Left lung (tissue), 10 donors: Measurements from ENCODE around the gene UTP25. TPM values are rescaled to one million over a fixed set of nuclear protein-coding genes. Genes with fewer than 3 reads are reported as not detected.

Experiments used
- ATAC-seq: fragments of 200-7000 bp; cut with Tn5 transposase; one replicate; pipeline ENCODE4 v1.9.1; 2020; ENCODE audit warnings: moderate library complexity
- DNase-seq, 4 donors: peaks; one replicate each; pipeline ENCODE4 v3.0.0-alpha.2; 2013 to 2020
- H3K27ac ChIP-seq, 2 donors: fragments of 200-600 bp; sonication (generic) in 1 of 2; one replicate each; pipeline versions ENCODE4 v1.5.0 to v1.8.0; 2020 to 2021
- H3K27me3 ChIP-seq, 2 donors: fragments of 200-600 bp; sonication (generic) in 1 of 2; one replicate each; pipeline versions ENCODE4 v1.5.0 to v1.8.0; 2020 to 2021
- H3K36me3 ChIP-seq, 2 donors: fragments of 200-600 bp; sonication (generic) in 1 of 2; one replicate each; pipeline versions ENCODE4 v1.5.0 to v1.8.0; 2020 to 2021
- H3K4me1 ChIP-seq, 2 donors: fragments of 200-600 bp; one replicate each; pipeline ENCODE4 v1.8.0; 2021
- H3K4me3 ChIP-seq, 2 donors: fragments of 200-600 bp; sonication (generic) in 1 of 2; one replicate each; pipeline versions ENCODE4 v1.5.0 to v1.8.0; 2020 to 2021; ENCODE audit warnings: mild to moderate bottlenecking in 1 of 2
- H3K9me3 ChIP-seq, 2 donors: fragments of 200-600 bp; sonication (generic) in 1 of 2; one replicate each; pipeline versions ENCODE4 v1.5.0 to v1.8.0; 2020 to 2021
- intact Hi-C, 2 donors: fragments of 100-400 bp; cut with DNase I; formaldehyde crosslinking; loops; one replicate each; pipeline versions ENCODE4 v1.11.2 to v1.14.2; 2022
- polyA plus RNA-seq, 6 donors: library from polyadenylated mRNA; unstranded; fragments of 120-200 nt; gene quantifications; one replicate each; pipeline ENCODE4 v1.2.1, GENCODE V29; 2013; ENCODE audit not compliant: insufficient read length in 6 of 6
- total RNA-seq, 2 donors: library from RNA; stranded (reverse); fragmentation: NEBNext Ultra II Directional; extraction: Animal tissue kit (Norgen Biotek cat#: 25700); gene quantifications; one replicate each; pipeline ENCODE4 v1.2.1, GENCODE V29; 2021
- TF ChIP-seq, protein P1 (sequence below), 2 donors: fragments of 200-600 bp; sonication (generic) in 1 of 2; IDR thresholded peaks; one replicate each; pipeline versions ENCODE4 v1.5.0 to v1.8.0; 2021; ENCODE audit warnings: antibody characterized with exemption in 2 of 2
- donor health status: DM: no; HTN: yes; CAD: no.
- donor health status: DM: no; HTN: no; CAD: no.

The UTP25 gene
- total and polyA plus RNA-seq, 8 donors = 4.1 to 11.5 (median 10.3) TPM

DNA sequence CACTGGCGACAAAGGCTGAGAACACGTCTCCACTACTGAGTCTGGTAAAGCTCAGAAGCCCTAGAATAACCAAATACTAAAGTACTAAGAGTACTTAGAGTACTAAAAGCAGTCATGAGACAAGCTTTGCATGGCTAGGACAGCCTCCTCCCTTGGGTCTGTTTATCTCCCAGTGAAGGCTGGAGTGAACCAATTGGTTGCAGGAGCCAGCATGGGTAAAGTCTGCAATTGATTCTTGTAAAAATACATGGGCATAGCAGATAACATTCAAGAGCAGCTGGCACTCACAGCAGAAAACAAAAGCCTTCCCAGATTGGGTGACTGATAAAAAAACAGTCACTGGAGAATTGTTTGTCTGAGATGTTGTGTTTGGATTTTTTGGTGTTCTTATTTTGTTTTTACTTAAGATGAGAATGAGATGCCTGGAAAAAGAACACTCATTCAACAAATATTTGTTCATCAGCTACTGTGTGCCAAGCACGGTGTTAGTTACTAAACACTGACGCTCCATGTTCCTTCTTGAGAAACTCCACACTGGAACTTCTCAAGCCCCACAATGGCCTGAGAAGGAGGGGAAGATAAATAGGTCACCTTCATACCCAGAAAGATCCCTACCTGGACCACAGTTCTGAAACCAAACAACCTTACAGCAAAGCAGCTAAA, 25.5 kb upstream of the UTP25 start:
- DNase-seq (no peak), ATAC-seq (no peak)
- no peaks in the 10 kb centered on the region for H3K9me3 ChIP-seq
- H3K4me1 ChIP-seq = peaks cover 0 to 10% of the 10 kb centered on the region in 2 donors
- no peak overlapping the region for H3K4me3 ChIP-seq
- no peak overlapping the region for H3K27ac ChIP-seq
- no peaks in the 10 kb centered on the region for H3K36me3 ChIP-seq
- peaks cover 0 to 18% of the 10 kb centered on the region in 2 donors for H3K27me3 ChIP-seq
- intact Hi-C loops = no loop called here
- TF ChIP-seq, protein P1, sequence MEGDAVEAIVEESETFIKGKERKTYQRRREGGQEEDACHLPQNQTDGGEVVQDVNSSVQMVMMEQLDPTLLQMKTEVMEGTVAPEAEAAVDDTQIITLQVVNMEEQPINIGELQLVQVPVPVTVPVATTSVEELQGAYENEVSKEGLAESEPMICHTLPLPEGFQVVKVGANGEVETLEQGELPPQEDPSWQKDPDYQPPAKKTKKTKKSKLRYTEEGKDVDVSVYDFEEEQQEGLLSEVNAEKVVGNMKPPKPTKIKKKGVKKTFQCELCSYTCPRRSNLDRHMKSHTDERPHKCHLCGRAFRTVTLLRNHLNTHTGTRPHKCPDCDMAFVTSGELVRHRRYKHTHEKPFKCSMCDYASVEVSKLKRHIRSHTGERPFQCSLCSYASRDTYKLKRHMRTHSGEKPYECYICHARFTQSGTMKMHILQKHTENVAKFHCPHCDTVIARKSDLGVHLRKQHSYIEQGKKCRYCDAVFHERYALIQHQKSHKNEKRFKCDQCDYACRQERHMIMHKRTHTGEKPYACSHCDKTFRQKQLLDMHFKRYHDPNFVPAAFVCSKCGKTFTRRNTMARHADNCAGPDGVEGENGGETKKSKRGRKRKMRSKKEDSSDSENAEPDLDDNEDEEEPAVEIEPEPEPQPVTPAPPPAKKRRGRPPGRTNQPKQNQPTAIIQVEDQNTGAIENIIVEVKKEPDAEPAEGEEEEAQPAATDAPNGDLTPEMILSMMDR (IDR thresholded peaks at IDR 0.05) = no peak

DNA sequence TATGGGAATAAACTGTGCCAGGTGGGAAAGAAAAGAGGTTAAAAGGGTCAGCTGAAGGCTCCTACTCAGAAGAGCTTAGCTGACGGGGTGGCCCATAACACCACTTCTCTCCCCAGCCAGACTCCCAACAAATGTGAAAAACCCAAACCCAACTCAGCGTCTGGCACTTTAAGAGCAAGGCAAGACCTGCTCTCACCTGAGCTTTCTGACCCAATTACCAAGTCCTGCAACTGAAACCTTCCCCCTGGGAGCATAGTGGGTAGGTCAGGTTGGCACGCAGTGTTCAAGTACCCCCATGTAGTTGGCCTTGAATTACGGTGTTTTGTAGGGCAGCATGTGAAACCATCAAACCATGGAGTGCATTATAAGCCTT, 25.0 kb upstream of the UTP25 start:
- no peaks in the 10 kb centered on the region for H3K9me3 ChIP-seq
- peaks cover 0 to 18% of the 10 kb centered on the region in 2 donors for H3K27me3 ChIP-seq
- DNase-seq = no peak
- ATAC-seq = no peak
- intact Hi-C loops = no loop called here
- H3K36me3 ChIP-seq = no peaks in the 10 kb centered on the region
- no peak overlapping the region for H3K4me3 ChIP-seq
- no peak overlapping the region for H3K27ac ChIP-seq
- H3K4me1 ChIP-seq = peaks cover 0 to 10% of the 10 kb centered on the region in 2 donors
- TF ChIP-seq, protein P1 (IDR thresholded peaks at IDR 0.05) = no peak

DNA sequence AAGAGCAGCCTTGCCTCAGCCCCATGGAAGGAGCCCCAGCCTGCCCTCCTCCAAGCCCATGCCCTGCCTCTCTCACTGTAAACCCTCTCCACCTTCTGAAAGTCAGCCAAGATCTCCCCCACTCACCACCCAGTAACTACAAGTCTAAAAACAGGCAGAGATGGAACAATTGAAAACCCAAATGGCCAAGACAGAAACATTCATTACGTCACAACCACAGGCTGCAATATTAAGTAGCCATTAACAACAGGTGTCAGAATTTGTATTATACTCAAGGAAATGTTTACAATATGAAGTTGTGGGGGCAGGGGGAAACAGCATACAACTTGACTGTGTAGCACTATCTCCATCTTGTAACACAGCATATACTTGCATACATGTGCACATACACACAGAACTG, 24.2 kb upstream of the UTP25 start:
- intact Hi-C loops = no loop called here
- Histone ChIP-seq H3K4me3 (no peak overlapping the region), H3K27me3 (peaks cover 0 to 18% of the 10 kb centered on the region in 2 donors), H3K36me3 (no peaks in the 10 kb centered on the region), H3K9me3 (no peaks in the 10 kb centered on the region), H3K4me1 (peaks cover 0 to 14% of the 10 kb centered on the region in 2 donors), H3K27ac (no peak overlapping the region)
- TF ChIP-seq, protein P1 (IDR thresholded peaks at IDR 0.05) = no peak
- DNase-seq (no peak), ATAC-seq (no peak)

DNA sequence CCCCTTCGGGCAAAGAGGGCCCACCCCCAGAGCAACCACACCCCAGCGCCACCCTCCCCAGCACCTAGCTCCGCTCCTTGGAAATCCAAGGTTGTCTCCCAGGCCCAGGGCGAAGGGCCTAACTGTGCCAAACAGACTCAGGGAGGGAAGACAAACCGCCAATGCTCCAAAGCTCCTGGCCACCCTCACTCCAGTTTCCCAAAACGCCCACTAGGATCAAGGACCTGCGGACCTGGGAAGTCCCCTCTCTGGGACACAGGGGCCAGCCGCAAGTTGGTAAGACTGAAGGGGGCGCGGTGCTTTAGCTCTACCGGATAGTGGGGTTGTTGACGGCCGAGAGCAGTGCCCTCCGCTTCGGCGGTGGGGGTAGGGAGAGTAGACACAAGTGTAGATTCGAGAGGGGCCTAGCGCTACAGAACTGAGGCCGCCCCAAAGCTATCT, 22.4 kb upstream of the UTP25 start:
- peak in 1 of 4 donors; percentile 47 for DNase-seq
- peak; percentile 48 for ATAC-seq

More for the DNA sequence above, 22.4 kb upstream of the UTP25 start:
- Histone ChIP-seq H3K4me1 (peaks cover 0 to 14% of the 10 kb centered on the region in 2 donors), H3K4me3 (peak overlapping the region; percentile 38 to 44), H3K36me3 (no peaks in the 10 kb centered on the region), H3K9me3 (no peaks in the 10 kb centered on the region), H3K27me3 (peaks cover 0 to 18% of the 10 kb centered on the region in 2 donors), H3K27ac (peak overlapping the region; percentile 17 to 61)
- intact Hi-C loops = no loop called here
- TF ChIP-seq, protein P1 (IDR thresholded peaks at IDR 0.05) = no peak
